Stimulated activated naive B cell treated with anti-CD40 and anti-IgM and Interleukin-4, amounts not matched to agents 10 μg/mL and 1 μg/mL and 100 μg/mL, for 72 hours (primary cell): ENCODE measurements around the gene AUP1.
A peak's percentile ranks its signal among the peaks of the same experiment; 100 is the strongest.

Experiments
- ATAC-seq, 2 donors: fragments of 150-1000 bp; cut with Tn5 transposase; replicated peaks; 2 replicates each; pipeline ENCODE4 v1.10.0; 2021; ENCODE audit warnings: moderate library complexity in 1 of 2
- DNase-seq: peaks from one replicate; pipeline ENCODE4 v3.0.0; 2021
- H3K27ac Mint-ChIP-seq: one replicate; pipeline ENCODE4 v1.8.0; 2022; ENCODE audit warnings: mild to moderate bottlenecking, mixed read lengths
- H3K27me3 Mint-ChIP-seq, 2 donors: one replicate each; pipeline ENCODE4 v1.8.0; 2022; ENCODE audit warnings: mixed read lengths in 2 of 2
- H3K36me3 Mint-ChIP-seq, 2 donors: one replicate each; pipeline ENCODE4 v1.8.0; 2022; ENCODE audit warnings: mixed read lengths in 2 of 2, mild to moderate bottlenecking in 1 of 2
- H3K4me1 Mint-ChIP-seq, 2 donors: one replicate each; pipeline ENCODE4 v1.8.0; 2022; ENCODE audit warnings: mixed read lengths in 2 of 2, mild to moderate bottlenecking in 1 of 2
- H3K4me3 Mint-ChIP-seq, 2 donors: one replicate each; pipeline ENCODE4 v1.8.0; 2022; ENCODE audit warnings: mild to moderate bottlenecking in 2 of 2, mixed read lengths in 2 of 2, moderate library complexity in 1 of 2
- H3K9me3 Mint-ChIP-seq, 2 donors: one replicate each; pipeline ENCODE4 v1.8.0; 2022; ENCODE audit warnings: mixed read lengths in 2 of 2, mild to moderate bottlenecking in 1 of 2

The AUP1 gene

DNA sequence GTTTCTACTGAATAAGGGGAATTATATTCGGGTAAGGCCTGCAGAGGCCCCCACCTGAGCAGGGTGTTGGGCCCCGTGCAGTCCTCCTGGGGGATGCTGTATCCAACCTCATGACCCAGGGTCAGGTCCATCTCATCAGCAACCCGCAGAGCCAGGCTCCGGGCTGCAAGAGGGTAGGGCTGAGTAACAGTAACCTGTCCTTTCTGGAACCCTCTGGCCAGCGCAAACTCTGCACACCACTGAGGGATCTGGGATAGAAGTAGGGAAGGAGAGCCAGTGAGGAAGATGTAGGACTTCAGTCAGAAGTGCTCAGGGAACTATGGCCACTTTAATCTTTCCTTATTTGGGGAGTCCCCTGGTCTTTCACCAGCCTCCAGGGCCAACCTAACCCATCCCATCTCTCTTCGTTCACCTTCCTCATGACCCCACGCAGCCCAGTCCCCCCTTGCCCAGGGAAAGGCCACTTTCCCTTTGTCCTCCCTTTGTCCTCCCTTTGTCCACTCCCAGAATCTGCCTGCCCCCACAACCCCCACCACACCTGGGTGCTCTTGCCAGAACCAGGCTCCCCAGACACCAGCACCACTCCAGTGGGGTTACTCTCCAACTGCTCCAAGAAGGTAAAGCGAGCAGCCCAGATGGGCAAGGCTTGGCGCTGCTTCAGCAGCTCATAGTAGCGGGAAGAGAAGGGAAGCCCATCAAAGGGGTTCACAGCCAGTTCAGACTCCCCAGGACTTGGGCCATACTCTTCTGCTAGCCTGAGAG lies 4.4 kb downstream of the AUP1 start:
- peaks cover 7 to 10% of the 10 kb centered on the region in 2 donors for H3K9me3 Mint-ChIP-seq
- H3K4me3 Mint-ChIP-seq = no peak overlapping the region
- peak overlapping the region; percentile 25 for H3K27ac Mint-ChIP-seq
- H3K36me3 Mint-ChIP-seq = peaks cover 51 to 55% of the 10 kb centered on the region in 2 donors
- ATAC-seq (no peak), DNase-seq (no peak)
- peaks cover 22 to 29% of the 10 kb centered on the region in 2 donors for H3K4me1 Mint-ChIP-seq
- peaks cover 7 to 16% of the 10 kb centered on the region in 2 donors for H3K27me3 Mint-ChIP-seq

DNA sequence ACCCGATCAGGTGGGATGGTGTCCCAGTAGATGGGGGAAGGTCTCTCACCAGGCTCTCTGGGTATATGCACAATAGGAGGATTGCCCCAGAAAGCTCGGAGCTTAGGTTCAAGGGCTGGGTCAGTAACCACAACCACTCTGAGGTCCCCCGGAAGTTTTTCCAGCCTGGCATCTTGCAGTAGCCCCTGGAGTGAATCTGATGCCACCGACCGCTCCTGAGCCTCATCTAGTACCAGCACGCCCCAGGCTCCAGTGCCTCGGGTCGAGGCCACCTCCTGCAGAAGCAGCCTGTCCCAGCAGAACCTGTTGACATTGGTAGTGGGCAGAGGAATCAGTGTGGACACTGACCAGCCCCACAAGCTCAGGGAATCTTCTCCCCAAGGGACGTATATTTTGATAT lies 5.5 kb downstream of the AUP1 start:
- ATAC-seq = no peak
- DNase-seq = no peak
- H3K27me3 Mint-ChIP-seq = peaks cover 17 to 26% of the 10 kb centered on the region in 2 donors
- H3K4me1 Mint-ChIP-seq = peaks cover 22 to 29% of the 10 kb centered on the region in 2 donors
- peaks cover 48 to 57% of the 10 kb centered on the region in 2 donors for H3K36me3 Mint-ChIP-seq
- no peak overlapping the region for H3K4me3 Mint-ChIP-seq
- no peak overlapping the region for H3K27ac Mint-ChIP-seq
- H3K9me3 Mint-ChIP-seq = peaks cover 7 to 10% of the 10 kb centered on the region in 2 donors

DNA sequence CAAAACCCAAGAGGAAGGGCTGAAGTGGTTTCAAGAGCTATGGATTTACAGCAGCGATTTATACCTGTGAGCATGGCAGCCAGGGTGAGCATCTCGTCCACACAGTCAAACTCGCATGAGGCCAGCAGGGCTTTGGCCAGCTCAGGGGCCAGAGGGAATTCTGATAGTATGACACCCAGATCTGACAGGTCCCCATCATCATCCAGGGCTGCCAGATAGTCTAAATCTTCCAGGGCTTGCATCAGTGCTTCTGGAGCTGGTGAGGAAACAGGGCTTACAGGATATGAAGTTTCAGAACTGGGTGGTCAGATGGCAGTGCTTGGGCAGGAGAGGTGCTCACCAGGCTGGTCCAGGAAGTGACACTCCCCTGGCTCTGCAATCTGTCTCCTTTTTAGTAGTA lies 7.0 kb downstream of the AUP1 start:
- peaks cover 37 to 47% of the 10 kb centered on the region in 2 donors for H3K36me3 Mint-ChIP-seq
- H3K27ac Mint-ChIP-seq = no peak overlapping the region
- DNase-seq (no peak), ATAC-seq (no peak)
- H3K4me3 Mint-ChIP-seq = no peak overlapping the region
- H3K27me3 Mint-ChIP-seq = peaks cover 32 to 41% of the 10 kb centered on the region in 2 donors
- peaks cover 7 to 10% of the 10 kb centered on the region in 2 donors for H3K9me3 Mint-ChIP-seq
- H3K4me1 Mint-ChIP-seq = peaks cover 15 to 17% of the 10 kb centered on the region in 2 donors

DNA sequence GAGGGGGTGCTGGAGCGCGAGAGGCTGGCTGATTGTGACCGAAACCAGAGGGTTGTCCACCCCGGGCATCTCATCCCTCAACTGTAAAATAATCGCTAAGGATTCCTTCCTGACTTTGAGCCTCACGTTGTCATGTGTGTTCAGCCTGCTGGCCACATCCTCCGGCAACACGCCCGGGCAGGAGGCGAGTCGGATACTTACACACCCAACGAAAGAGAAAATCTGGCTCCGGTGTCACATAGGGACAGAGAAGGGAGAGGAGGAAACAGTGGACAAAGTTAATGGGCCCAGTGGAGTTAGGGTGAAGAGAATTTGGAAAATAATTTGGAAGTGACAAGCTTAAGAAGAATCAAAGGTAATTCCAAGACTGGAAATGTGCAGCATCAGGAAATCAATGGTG lies 12.9 kb downstream of the AUP1 start:
- peaks cover 3 to 4% of the 10 kb centered on the region in 2 donors for H3K9me3 Mint-ChIP-seq
- H3K27me3 Mint-ChIP-seq = peaks cover 82 to 89% of the 10 kb centered on the region in 2 donors
- peaks cover 16 to 23% of the 10 kb centered on the region in 2 donors for H3K4me1 Mint-ChIP-seq
- H3K4me3 Mint-ChIP-seq = peak overlapping the region; percentile 78 to 80
- H3K27ac Mint-ChIP-seq = no peak overlapping the region
- DNase-seq = no peak
- no peak for ATAC-seq
- peaks cover 10 to 26% of the 10 kb centered on the region in 2 donors for H3K36me3 Mint-ChIP-seq

DNA sequence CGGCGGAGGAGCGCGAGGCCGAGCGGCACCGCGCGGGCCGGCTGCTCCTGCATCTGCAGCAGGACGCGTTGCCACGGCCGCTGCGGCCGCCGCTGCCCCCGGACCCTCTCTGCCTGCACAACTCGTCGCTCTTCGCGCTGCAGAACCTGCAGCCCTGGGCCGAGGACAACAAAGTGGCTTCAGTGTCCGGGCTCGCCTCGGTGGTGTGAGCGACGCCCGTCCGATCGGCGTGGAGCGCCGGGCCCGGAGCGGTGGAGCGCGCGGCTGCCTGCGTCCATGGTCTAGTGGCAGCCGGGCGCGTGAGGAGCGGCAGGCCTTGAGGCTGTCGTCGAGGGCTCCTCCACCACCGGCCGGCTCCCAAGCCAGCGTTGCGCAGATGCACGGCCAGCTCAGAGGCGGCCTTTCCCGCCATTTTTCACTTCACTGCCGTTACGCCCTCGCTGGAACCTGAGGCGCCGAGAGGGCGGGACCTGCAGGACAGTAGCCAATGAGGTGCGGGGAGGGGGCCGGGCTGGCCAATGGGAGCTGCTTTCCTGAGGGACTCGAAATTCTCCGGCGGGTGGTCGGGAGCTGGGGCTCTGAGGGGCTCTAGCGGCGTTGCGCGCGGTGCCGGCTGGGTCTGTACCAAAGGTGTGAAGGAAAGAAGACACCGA lies 13.4 kb downstream of the AUP1 start:
- Mint-ChIP-seq H3K27ac (peak overlapping the region; percentile 42), H3K4me3 (peak overlapping the region; percentile 78 to 80), H3K27me3 (peaks cover 85 to 95% of the 10 kb centered on the region in 2 donors), H3K4me1 (peaks cover 16 to 23% of the 10 kb centered on the region in 2 donors), H3K36me3 (peaks cover 9 to 26% of the 10 kb centered on the region in 2 donors), H3K9me3 (peaks cover 3 to 4% of the 10 kb centered on the region in 2 donors)
- peak; percentile 73 to 84 for ATAC-seq
- peak; percentile 57 for DNase-seq

DNA sequence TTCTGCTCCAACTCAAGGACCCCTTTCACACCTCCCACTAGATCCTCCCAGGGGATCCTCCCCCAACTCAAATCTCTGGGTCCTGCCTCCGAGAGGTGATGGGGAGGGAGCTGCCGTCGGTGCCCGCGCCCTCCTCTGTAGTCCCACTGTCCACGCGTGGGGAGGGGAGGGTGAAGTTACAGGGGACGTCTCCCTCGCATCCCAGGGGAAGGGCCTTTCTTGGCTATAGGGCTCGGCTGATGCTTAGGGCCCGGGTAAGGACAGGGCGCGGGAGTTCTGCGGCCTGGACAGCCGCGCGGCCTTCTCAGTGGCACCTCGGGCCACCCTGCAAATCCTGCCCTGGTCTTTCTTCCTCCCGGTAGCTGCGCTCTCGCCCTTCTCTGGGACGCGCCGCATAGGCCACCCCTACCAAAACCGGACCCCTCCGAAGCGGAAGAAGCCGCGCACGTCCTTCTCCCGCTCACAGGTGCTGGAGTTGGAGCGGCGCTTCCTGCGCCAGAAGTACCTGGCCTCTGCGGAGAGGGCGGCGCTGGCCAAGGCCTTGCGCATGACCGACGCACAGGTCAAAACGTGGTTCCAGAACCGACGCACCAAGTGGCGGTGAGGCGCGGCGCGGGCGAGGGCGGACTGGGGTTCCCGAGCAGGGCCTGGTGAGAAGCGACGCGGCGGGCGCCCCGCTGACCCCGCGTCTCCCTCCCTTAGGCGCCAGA lies 14.1 kb downstream of the AUP1 start:
- H3K27ac Mint-ChIP-seq = peak overlapping the region; percentile 79
- H3K4me3 Mint-ChIP-seq = peak overlapping the region; percentile 71 to 80
- peaks cover 3 to 4% of the 10 kb centered on the region in 2 donors for H3K9me3 Mint-ChIP-seq
- H3K27me3 Mint-ChIP-seq = peaks cover 83 to 98% of the 10 kb centered on the region in 2 donors
- ATAC-seq (peak in 1 of 2 donors; percentile 6), DNase-seq (no peak)
- H3K4me1 Mint-ChIP-seq = peaks cover 16 to 23% of the 10 kb centered on the region in 2 donors
- peaks cover 7 to 26% of the 10 kb centered on the region in 2 donors for H3K36me3 Mint-ChIP-seq

DNA sequence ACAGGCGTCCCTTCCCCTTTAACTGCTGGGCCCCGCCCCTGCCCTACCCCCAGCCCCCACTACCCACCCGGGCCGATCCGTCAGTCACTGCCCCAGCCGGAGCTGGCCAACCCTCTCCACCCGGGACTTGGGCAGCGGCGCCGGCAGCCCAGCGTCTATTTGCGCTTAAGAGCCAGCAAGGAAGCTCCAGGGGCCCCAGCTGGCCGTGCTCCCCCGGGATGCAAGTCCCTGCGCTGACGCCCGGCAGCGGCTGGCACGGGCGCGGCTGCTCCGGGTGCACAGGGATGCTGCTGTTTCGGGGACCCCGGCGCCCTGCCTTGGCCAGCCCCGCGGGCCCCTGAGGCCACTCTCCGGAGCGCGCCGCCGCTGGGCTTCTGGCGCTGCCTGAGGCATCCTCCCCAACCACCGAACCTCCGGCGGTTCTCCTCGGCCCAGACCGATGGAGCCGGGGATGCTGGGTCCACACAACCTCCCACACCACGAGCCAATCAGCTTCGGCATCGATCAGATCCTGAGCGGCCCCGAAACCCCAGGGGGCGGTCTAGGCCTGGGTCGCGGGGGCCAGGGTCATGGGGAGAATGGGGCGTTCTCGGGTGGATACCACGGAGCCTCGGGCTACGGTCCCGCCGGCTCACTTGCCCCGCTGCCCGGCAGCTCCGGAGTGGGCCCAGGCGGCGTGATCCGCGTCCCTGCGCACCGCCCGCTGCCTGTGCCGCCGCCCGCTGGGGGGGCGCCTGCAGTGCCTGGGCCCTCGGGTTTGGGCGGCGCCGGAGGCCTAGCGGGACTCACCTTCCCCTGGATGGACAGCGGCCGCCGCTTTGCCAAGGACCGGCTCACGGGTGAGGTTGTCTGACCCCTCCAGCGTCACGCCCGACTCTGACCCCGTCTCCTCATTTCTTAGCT lies 14.9 kb downstream of the AUP1 start, which contains the start of gene TLX2:
Gene TLX2, plus strand, starts transcription at position 83 of the 903 bp plus-strand sequence. Its CDS starts 357 bp downstream, at position 440.
- Mint-ChIP-seq H3K4me1 (peaks cover 16 to 26% of the 10 kb centered on the region in 2 donors), H3K36me3 (peaks cover 6 to 19% of the 10 kb centered on the region in 2 donors), H3K4me3 (peak within 1 kb of the TSS; percentile 71 to 80), H3K9me3 (peaks cover 3 to 4% of the 10 kb centered on the region in 2 donors), H3K27ac (peak within 1 kb of the TSS; percentile 79), H3K27me3 (peaks cover 76 to 95% of the 10 kb centered on the region in 2 donors)
- ATAC-seq (peak; percentile 15 to 28), DNase-seq (no peak)

DNA sequence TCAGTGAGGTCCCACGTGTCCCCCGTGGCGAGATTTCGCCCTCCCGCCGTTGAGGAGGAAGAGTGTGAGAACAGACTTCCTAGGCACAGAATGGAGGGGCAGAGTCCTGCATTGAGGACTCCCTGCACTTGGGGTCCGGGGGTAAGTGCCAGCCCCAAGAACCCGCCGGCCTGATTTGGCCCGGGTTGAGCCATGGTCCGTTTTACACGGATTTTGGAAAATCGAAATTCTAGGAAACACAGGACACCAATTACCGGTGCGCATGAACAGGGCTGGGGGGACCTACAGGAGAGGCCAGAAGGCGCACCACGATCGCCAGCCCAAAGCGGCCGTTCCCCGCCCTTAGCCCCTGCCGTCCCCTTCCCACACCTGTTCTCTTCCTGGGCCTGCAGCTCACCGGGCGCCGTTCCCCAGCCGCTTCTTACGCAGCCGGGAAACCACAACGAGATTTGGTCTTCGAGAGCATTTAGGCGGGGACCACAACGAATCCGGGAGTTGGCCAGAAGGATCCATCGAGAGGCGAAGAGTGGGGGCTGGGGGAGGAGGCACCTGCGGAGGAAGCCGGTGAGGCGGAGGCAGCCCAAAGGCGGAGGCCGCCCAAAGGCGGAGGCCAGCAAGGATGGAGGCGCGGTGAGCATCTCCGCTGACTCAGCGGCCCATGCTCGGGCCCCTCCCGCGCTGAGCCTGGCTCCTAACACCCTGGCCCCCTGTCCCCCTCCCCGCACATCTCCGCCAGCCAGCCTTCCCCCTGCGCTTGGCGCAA lies 15.7 kb downstream of the AUP1 start:
- peak overlapping the region; percentile 56 to 63 for H3K4me3 Mint-ChIP-seq
- H3K27me3 Mint-ChIP-seq = peaks cover 69 to 90% of the 10 kb centered on the region in 2 donors
- peaks cover 6 to 16% of the 10 kb centered on the region in 2 donors for H3K36me3 Mint-ChIP-seq
- H3K4me1 Mint-ChIP-seq = peaks cover 16 to 28% of the 10 kb centered on the region in 2 donors
- ATAC-seq (peak in 1 of 2 donors; percentile 18), DNase-seq (no peak)
- H3K9me3 Mint-ChIP-seq = peaks cover 3 to 4% of the 10 kb centered on the region in 2 donors
- peak overlapping the region; percentile 47 for H3K27ac Mint-ChIP-seq

DNA sequence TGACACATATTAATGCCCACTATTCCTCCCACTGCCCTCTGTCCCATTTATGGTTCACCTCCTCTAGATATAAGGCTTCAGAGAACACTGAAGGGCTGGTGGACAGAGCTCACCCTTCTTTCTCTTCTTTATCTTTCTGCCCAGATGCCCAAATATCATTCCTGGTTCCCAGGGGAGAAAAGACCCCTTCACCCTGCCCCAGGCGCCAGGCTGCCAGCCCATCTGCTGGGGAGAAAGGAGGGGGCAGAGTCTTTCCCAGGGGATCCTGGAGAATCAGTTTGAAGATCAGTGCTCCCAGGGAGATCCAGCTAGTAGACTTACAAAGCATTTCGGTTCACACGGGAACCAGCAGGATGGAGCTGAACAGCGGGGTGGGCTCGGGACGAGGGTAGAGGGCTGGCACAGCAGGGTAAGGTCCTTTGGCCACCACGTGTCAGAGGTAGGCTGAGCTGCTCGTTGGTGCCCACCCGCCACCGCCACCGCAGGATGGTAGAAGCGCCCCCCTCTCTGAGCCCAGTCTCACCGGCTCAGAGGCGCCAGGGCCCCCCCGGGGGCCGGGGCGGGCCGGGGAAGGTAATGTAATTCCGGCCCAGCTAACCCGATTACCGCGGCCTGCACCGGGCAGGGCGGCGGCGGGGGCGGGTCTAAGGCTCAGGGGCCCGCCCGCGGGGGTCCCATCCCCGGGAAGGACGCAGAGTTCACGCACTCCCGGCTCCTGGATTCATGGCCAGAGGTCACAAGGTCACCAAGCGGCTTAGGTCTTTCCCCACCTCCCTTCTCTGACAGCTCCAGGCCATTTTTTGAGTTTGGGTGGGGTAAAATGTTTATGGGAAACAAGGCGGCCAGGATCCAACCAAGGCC lies 16.5 kb downstream of the AUP1 start:
- peak overlapping the region; percentile 62 for H3K27ac Mint-ChIP-seq
- DNase-seq (no peak), ATAC-seq (no peak)
- peaks cover 6 to 15% of the 10 kb centered on the region in 2 donors for H3K36me3 Mint-ChIP-seq
- H3K4me3 Mint-ChIP-seq = peak overlapping the region; percentile 56 to 63
- H3K4me1 Mint-ChIP-seq = peaks cover 22 to 36% of the 10 kb centered on the region in 2 donors
- H3K9me3 Mint-ChIP-seq = peaks cover 3 to 4% of the 10 kb centered on the region in 2 donors
- H3K27me3 Mint-ChIP-seq = peaks cover 61 to 82% of the 10 kb centered on the region in 2 donors

DNA sequence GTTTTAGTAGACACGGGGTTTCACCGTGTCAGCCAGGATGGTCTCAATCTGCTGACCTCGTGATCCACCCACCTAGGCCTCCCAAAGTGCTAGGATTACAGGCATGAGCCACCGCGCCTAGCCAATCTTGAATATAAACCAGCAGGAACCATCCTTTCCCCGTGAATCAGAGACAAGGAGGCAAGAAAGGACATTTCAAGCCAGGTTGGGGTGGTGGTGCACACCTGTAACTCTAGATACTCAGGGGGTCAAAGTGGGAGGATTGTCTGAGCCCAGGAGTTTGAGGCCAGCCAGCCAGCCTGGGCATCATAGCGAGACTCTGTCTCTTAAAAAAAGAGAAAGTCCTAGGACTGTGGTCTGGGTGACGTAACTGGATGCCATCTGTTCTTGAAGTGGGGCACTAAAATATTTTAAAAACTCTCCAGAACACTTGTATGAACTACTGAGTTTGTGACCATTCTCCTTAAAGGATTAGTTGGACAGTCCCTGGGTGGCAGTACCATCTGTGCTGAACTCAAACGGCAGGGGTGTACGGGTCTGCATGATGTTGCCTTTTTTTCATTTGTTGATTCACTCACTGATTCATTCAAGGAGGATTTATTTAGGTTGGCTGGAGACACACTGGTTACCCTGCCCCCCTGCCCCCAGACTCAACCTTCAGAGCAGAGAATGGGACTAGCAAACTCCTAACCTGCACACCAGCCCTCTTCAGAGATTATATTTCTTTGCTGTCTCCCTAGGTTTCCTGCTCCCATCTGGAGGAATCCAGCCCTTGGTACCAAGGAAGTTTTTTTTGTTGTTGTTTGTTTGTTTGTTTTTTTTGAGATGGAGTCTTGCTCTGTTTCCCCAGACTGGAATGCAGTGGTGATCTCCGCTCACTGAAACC lies 18.2 kb downstream of the AUP1 start:
- Mint-ChIP-seq H3K9me3 (peaks cover 0 to under 1% of the 10 kb centered on the region in 2 donors), H3K4me3 (no peak overlapping the region), H3K27me3 (peaks cover 44 to 65% of the 10 kb centered on the region in 2 donors), H3K4me1 (peaks cover 25 to 42% of the 10 kb centered on the region in 2 donors), H3K36me3 (peaks cover 12 to 18% of the 10 kb centered on the region in 2 donors), H3K27ac (no peak overlapping the region)
- ATAC-seq (no peak), DNase-seq (no peak)

DNA sequence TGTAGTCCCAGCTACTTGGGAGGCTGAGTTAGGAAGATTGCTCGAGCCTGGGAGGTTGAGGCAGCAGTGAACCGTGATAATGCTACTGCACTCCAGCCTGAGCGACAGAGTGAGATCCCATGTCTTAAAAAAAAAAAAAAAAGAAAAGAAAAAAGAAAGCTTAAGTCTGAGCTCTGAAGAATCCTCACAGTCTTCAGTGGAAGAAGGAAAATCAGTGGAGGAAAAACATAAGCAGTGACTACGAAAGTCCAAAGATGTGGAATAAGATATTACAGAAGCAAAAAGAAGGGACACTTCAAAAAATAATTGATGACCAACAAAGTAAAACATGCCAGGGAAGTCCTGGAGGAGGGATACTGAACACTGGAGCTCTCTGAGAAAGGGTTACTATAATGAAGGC lies 19.2 kb downstream of the AUP1 start:
- H3K9me3 Mint-ChIP-seq = no peaks in the 10 kb centered on the region
- H3K4me3 Mint-ChIP-seq = peak overlapping the region in 1 of 2 donors; percentile 23
- ATAC-seq (no peak), DNase-seq (no peak)
- peaks cover 26 to 40% of the 10 kb centered on the region in 2 donors for H3K4me1 Mint-ChIP-seq
- H3K27me3 Mint-ChIP-seq = peaks cover 35 to 55% of the 10 kb centered on the region in 2 donors
- no peak overlapping the region for H3K27ac Mint-ChIP-seq
- H3K36me3 Mint-ChIP-seq = peaks cover 19 to 23% of the 10 kb centered on the region in 2 donors
